ENCODE measurements around the gene MAP7D3.
A peak's percentile ranks its signal among the peaks of the same experiment; 100 is the strongest.

MAP7D3 gene

DNA sequence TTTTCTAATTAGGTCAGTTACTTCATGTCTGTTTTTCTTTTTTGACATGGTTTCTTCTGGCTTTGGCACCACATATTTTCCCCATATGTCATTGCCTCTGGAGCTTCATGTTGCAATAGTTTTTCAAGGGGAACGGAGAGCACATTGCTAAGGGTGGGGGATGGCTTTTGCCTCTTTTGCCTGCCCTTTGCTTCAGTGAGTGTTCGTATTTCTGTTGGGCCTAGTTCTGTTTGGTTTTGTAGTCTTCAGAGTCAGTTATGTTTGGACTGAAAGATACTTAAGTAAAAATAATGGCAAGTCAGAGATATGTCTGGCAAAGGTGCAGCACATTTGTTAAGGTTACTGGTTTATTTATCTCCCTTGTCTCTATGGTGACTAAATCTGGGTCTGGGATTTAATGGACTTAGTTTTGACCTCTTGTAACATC, 74.8 kb downstream of the MAP7D3 start:
- no peaks in the 10 kb centered on the region for H3K4me1 ChIP-seq (ENCODE audit: control insufficient read depth, insufficient read depth, low read length)
- CTCF ChIA-PET: interaction anchor here (1.1 kb wide), 2 partner anchors 11 to 507 kb away, joined by 3 read pairs; no protein-coding TSS in a partner anchor
- TF ChIP-seq, protein P1, sequence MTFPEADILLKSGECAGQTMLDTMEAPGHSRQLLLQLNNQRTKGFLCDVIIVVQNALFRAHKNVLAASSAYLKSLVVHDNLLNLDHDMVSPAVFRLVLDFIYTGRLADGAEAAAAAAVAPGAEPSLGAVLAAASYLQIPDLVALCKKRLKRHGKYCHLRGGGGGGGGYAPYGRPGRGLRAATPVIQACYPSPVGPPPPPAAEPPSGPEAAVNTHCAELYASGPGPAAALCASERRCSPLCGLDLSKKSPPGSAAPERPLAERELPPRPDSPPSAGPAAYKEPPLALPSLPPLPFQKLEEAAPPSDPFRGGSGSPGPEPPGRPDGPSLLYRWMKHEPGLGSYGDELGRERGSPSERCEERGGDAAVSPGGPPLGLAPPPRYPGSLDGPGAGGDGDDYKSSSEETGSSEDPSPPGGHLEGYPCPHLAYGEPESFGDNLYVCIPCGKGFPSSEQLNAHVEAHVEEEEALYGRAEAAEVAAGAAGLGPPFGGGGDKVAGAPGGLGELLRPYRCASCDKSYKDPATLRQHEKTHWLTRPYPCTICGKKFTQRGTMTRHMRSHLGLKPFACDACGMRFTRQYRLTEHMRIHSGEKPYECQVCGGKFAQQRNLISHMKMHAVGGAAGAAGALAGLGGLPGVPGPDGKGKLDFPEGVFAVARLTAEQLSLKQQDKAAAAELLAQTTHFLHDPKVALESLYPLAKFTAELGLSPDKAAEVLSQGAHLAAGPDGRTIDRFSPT (tag by site-specific recombination; IDR thresholded peaks at IDR 0.05): no peak
- TF ChIP-seq ZNF16 (tag by site-specific recombination; IDR thresholded peaks at IDR 0.05; ENCODE audit: low read depth): no peak
- H3K4me3 ChIP-seq (ENCODE audit: low read depth, low read length): no peak overlapping the region
- POLR2A ChIA-PET: no interaction called here
- no peaks in the 10 kb centered on the region for H3K9me3 ChIP-seq (ENCODE audit: control insufficient read depth, insufficient read depth, low read depth, low read length)
- H3K27ac ChIP-seq (ENCODE audit: extremely low read depth, low read depth, low read length): no peak overlapping the region
- peaks cover 6 to 8% of the 10 kb centered on the region in 2 experiments for H3K36me3 ChIP-seq (ENCODE audit: control insufficient read depth in 2 of 2, insufficient read depth in 1 of 2, low read length in 2 of 2)

DNA sequence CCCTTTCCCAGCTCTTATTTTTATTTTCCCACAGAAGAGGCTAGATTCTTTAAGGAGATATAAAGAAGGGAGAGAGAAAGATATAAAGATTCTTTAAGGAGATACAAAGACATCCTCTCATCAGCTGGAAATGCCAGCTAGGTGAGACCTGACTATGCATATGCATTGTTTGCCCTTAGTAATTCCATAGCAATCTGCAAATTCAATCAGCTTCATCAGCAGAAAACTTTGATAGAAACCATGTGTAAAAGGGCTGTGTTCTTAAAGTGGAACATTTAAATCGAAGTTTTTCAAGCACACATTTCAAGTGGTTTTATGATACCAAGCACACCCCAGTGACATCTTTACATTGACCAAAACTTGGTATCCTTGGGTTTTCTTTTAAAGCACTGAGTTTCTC, 79.8 kb downstream of the MAP7D3 start:
- no peak overlapping the region for H3K4me3 ChIP-seq (ENCODE audit: low read depth, low read length)
- peaks cover 3 to 6% of the 10 kb centered on the region in 2 experiments; a peak in 2 of 3 replicates for H3K36me3 ChIP-seq (ENCODE audit: control insufficient read depth in 2 of 2, insufficient read depth in 1 of 2, low read length in 2 of 2)
- ChIA-PET CTCF (interaction anchor here (0.8 to 1.4 kb wide), 3 partner anchors 8 to 143 kb away, joined by 4 to 6 read pairs (median 6); no protein-coding TSS in a partner anchor), POLR2A (no interaction called here)
- H3K27ac ChIP-seq (ENCODE audit: extremely low read depth, low read depth, low read length): no peak overlapping the region
- no peak for TF ChIP-seq SCRT2 (tag by site-specific recombination; IDR thresholded peaks at IDR 0.05)
- H3K9me3 ChIP-seq (ENCODE audit: control insufficient read depth, insufficient read depth, low read depth, low read length): no peaks in the 10 kb centered on the region
- H3K4me1 ChIP-seq (ENCODE audit: control insufficient read depth, insufficient read depth, low read length): peaks cover 16% of the 10 kb centered on the region

GRCh38 chrX:136170139-136170800, 80.9 kb downstream of the MAP7D3 start:
- H3K27ac ChIP-seq (ENCODE audit: extremely low read depth, low read depth, low read length): peak overlapping the region; percentile 42; the same call in 1 of the 2 replicates
- ChIA-PET POLR2A (no interaction called here), CTCF (interaction anchor here (0.6 to 1.5 kb wide), 5 partner anchors 7 to 654 kb away, joined by 4 to 7 read pairs (median 4); no protein-coding TSS in a partner anchor)
- H3K9me3 ChIP-seq (ENCODE audit: control insufficient read depth, insufficient read depth, low read depth, low read length): no peaks in the 10 kb centered on the region
- H3K36me3 ChIP-seq (ENCODE audit: control insufficient read depth in 2 of 2, insufficient read depth in 1 of 2, low read length in 2 of 2): peaks cover 3 to 6% of the 10 kb centered on the region in 2 experiments; a peak in 2 of 3 replicates
- peaks cover 16% of the 10 kb centered on the region for H3K4me1 ChIP-seq (ENCODE audit: control insufficient read depth, insufficient read depth, low read length)
- TF ChIP-seq CTCF (tag by site-specific recombination; IDR thresholded peaks at IDR 0.05) (0 out of 2 replicates have a peak, but pooled peaks have one; percentile 27), ZNF76 (tag by site-specific recombination; IDR thresholded peaks at IDR 0.05; ENCODE audit: borderline replicate concordance, low read depth) (no peak)
- H3K4me3 ChIP-seq (ENCODE audit: low read depth, low read length): no peak overlapping the region

GRCh38 chrX:136168929-136169735, 82.1 kb downstream of the MAP7D3 start:
- ChIA-PET POLR2A (interaction anchor here (0.9 kb wide), 1 partner anchor 15 kb away, joined by 3 read pairs; no protein-coding TSS in a partner anchor), CTCF (interaction anchor here (0.6 to 1.5 kb wide), 6 partner anchors 13 to 141 kb away, joined by 3 to 7 read pairs (median 4); no protein-coding TSS in a partner anchor)
- H3K36me3 ChIP-seq (ENCODE audit: control insufficient read depth in 2 of 2, insufficient read depth in 1 of 2, low read length in 2 of 2): peaks cover under 1 to 6% of the 10 kb centered on the region in 2 experiments; a peak in 2 of 3 replicates
- peak overlapping the region; percentile 70 for H3K27ac ChIP-seq (ENCODE audit: extremely low read depth, low read depth, low read length)
- peaks cover 16% of the 10 kb centered on the region for H3K4me1 ChIP-seq (ENCODE audit: control insufficient read depth, insufficient read depth, low read length)
- H3K4me3 ChIP-seq (ENCODE audit: low read depth, low read length): no peak overlapping the region
- no peaks in the 10 kb centered on the region for H3K9me3 ChIP-seq (ENCODE audit: control insufficient read depth, insufficient read depth, low read depth, low read length)
- TF ChIP-seq ZNF433 (tag by site-specific recombination; IDR thresholded peaks at IDR 0.05; ENCODE audit: low read depth): no peak
- TF ChIP-seq ZNF664 (tag by site-specific recombination; IDR thresholded peaks at IDR 0.05): peak; percentile 74
- TF ChIP-seq ZXDB (tag by site-specific recombination; IDR thresholded peaks at IDR 0.05): peak; percentile 85
- peak; percentile 96 for TF ChIP-seq ZNF629 (tag by site-specific recombination; IDR thresholded peaks at IDR 0.05)
- peak; percentile 15; the same call in 1 of the 2 replicates for TF ChIP-seq SP2 (tag by site-specific recombination; IDR thresholded peaks at IDR 0.05)
- TF ChIP-seq SETDB1 (IDR thresholded peaks at IDR 0.05; ENCODE audit: insufficient read length, low read length): no peak
- TF ChIP-seq ZNF391 (tag by site-specific recombination; IDR thresholded peaks at IDR 0.05; ENCODE audit: borderline replicate concordance, low read depth): peak; percentile 71; the same call in 1 of the 2 replicates
- no peak for TF ChIP-seq ZNF704 (tag by site-specific recombination; IDR thresholded peaks at IDR 0.05)
- peak; percentile 72 for TF ChIP-seq GLI2 (tag by site-specific recombination; IDR thresholded peaks at IDR 0.05; ENCODE audit: borderline replicate concordance, low read depth)
- TF ChIP-seq ZNF324 (tag by site-specific recombination; IDR thresholded peaks at IDR 0.05): 0 out of 2 replicates have a peak, but pooled peaks have one; percentile 27
- no peak for TF ChIP-seq ZNF624 (tag by site-specific recombination; IDR thresholded peaks at IDR 0.05)
- no peak for TF ChIP-seq ZNF114 (tag by site-specific recombination; IDR thresholded peaks at IDR 0.05)
- TF ChIP-seq ZNF76 (tag by site-specific recombination; IDR thresholded peaks at IDR 0.05; ENCODE audit: borderline replicate concordance, low read depth): peak; percentile 32; the same call in 1 of the 2 replicates
- TF ChIP-seq GLIS2 (tag by site-specific recombination; IDR thresholded peaks at IDR 0.05): no peak
- peak; percentile 35; the same call in 1 of the 2 replicates for TF ChIP-seq ZSCAN30 (tag by site-specific recombination; IDR thresholded peaks at IDR 0.05)
- peak; percentile 84 for TF ChIP-seq SCRT2 (tag by site-specific recombination; IDR thresholded peaks at IDR 0.05)

Measured in HEK293 (cell line).